ENCODE results near the gene CYP4F22.

CYP4F22 gene

GRCh38 chr19:15538774-15539173 is 30.4 kb downstream of the CYP4F22 start:
- no peak for DNase-seq

- DNase-seq = no peak
Measured at GRCh38 chr19:15539638-15540037, 31.3 kb downstream of the CYP4F22 start.

- no peak for DNase-seq
Measured at GRCh38 chr19:15540435-15540834, 32.1 kb downstream of the CYP4F22 start.

- no peak for DNase-seq
Measured at GRCh38 chr19:15544283-15544682, 36.0 kb downstream of the CYP4F22 start.

GRCh38 chr19:15544970-15545369 is 36.6 kb downstream of the CYP4F22 start:
- no peak for DNase-seq

GRCh38 chr19:15548648-15549047 is 40.3 kb downstream of the CYP4F22 start:
- no peak for DNase-seq

- DNase-seq = no peak
Measured at GRCh38 chr19:15549581-15549980, 41.3 kb downstream of the CYP4F22 start.

GRCh38 chr19:15550273-15550672 is 41.9 kb downstream of the CYP4F22 start:
- no peak for DNase-seq

- DNase-seq = peak; percentile 31
Measured at GRCh38 chr19:15550929-15551292, 42.6 kb downstream of the CYP4F22 start.

GRCh38 chr19:15551293-15552004 is 43.1 kb downstream of the CYP4F22 start:
- peak; percentile 71 for DNase-seq

- DNase-seq = no peak
Measured at GRCh38 chr19:15555021-15555420, 46.7 kb downstream of the CYP4F22 start.

GRCh38 chr19:15555759-15556633 is 47.7 kb downstream of the CYP4F22 start:
- peak; percentile 99 for DNase-seq

- DNase-seq = no peak
Measured at GRCh38 chr19:15556634-15557181, 48.4 kb downstream of the CYP4F22 start.

GRCh38 chr19:15557223-15557622 is 48.9 kb downstream of the CYP4F22 start:
- no peak for DNase-seq

GRCh38 chr19:15562145-15562544 is 53.8 kb downstream of the CYP4F22 start:
- no peak for DNase-seq

GRCh38 chr19:15562861-15563260 is 54.5 kb downstream of the CYP4F22 start:
- no peak for DNase-seq

GRCh38 chr19:15563325-15563794 is 55.0 kb downstream of the CYP4F22 start:
- DNase-seq = no peak

- no peak for DNase-seq
Measured at GRCh38 chr19:15563931-15564330, 55.6 kb downstream of the CYP4F22 start.

- DNase-seq = no peak
Measured at GRCh38 chr19:15564534-15565168, 56.3 kb downstream of the CYP4F22 start.

- no peak for DNase-seq
Measured at GRCh38 chr19:15570420-15570819, 62.1 kb downstream of the CYP4F22 start.

- DNase-seq = no peak
Measured at GRCh38 chr19:15575406-15575805, 67.1 kb downstream of the CYP4F22 start.

- DNase-seq = no peak
Measured at GRCh38 chr19:15576526-15577156, 68.3 kb downstream of the CYP4F22 start.
